Neutrophil (primary cell): ENCODE measurements around the gene KCTD21.

Experiments used
- H3K27ac ChIP-seq: fragments of 200-600 bp; sonication (generic); 2 replicates; pipeline ENCODE4 v1.5.1; 2016; ENCODE audit warnings: mild to moderate bottlenecking, moderate library complexity
- H3K27me3 ChIP-seq: fragments of 200-600 bp; sonication (generic); 2 replicates; pipeline ENCODE4 v1.6.0; 2016; ENCODE audit warnings: mild to moderate bottlenecking
- H3K36me3 ChIP-seq: fragments of 200-600 bp; sonication (generic); 2 replicates; pipeline ENCODE4 v1.5.1; 2017
- H3K4me1 ChIP-seq, 2 experiments: fragments of 200-600 bp in 1 of 2; sonication (generic) in 1 of 2; 1 replicate in 1 of 2; 2 replicates in 1 of 2; pipeline versions ENCODE4 v1.5.1 to v1.6.1; 2013 to 2016; ENCODE audit warnings: low read depth in 1 of 2, low read length in 1 of 2, mild to moderate bottlenecking in 1 of 2, moderate library complexity in 1 of 2; ENCODE audit not compliant: control insufficient read depth in 1 of 2, insufficient read depth in 1 of 2
- H3K4me3 ChIP-seq, 2 experiments: fragments of 200-600 bp in 1 of 2; sonication (generic) in 1 of 2; 1 replicate in 1 of 2; 2 replicates in 1 of 2; pipeline ENCODE4 v1.5.1; 2013 to 2016; ENCODE audit warnings: low read depth in 1 of 2, low read length in 1 of 2, mild to moderate bottlenecking in 1 of 2, moderate library complexity in 1 of 2
- H3K9me3 ChIP-seq: fragments of 200-600 bp; sonication (generic); 2 replicates; pipeline ENCODE4 v1.5.1; 2016
- TF ChIP-seq, protein P1 (sequence below): fragments of 200-600 bp; sonication (generic); IDR thresholded peaks from 2 replicates; pipeline ENCODE4 v1.5.1; 2016; ENCODE audit warnings: antibody characterized with exemption

Gene KCTD21

DNA sequence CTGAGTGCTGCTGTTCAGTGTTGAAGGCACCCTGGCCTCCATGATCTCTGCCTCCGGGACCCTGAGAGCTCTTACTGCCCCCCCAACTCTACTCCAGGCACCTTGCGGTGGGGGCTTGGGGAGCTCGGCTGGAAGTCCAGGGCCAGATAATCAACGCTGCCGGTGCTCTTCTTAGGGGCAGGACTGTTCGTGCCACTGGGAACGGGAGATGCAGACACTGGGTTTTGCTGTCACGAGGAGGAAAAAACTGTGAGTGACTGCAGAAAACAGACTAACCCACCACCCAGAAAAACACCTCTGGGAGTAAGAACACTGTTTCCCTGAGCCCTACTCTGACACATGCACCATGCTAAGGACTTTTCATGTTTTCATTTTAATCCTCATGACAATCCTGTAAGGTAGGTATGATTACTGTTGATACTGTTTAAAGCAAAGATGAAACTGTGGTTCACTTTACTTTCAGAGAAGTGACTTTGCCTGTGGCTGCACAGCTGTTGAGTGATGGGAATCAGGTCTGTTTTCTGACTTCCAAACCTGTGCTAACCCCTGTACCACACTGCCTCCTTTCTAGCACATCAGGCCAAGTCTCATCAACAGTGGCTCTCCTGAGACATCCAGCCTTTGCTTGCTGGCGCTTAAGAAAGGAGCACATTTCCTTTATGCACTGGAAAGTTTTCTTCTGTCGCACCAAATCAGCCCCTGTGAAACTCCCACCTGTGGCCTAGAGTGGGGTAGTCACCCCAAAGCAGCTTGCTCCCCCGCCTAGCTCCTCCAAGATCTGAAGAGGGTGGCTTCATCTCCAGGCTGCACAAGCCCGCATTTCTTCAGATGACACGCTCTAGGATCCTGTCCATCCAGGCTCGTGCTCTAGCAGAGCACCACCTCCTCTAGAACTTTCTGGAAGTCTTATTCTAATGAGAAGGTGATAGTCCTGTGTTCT, 32.1 kb upstream of the KCTD21 start:
- Histone ChIP-seq H3K9me3 (peaks cover 3% of the 10 kb centered on the region), H3K27ac (no peak overlapping the region), H3K36me3 (peaks cover 100% of the 10 kb centered on the region), H3K4me3 (no peak overlapping the region), H3K4me1 (no peaks in the 10 kb centered on the region), H3K27me3 (no peaks in the 10 kb centered on the region)
- TF ChIP-seq, protein P1, sequence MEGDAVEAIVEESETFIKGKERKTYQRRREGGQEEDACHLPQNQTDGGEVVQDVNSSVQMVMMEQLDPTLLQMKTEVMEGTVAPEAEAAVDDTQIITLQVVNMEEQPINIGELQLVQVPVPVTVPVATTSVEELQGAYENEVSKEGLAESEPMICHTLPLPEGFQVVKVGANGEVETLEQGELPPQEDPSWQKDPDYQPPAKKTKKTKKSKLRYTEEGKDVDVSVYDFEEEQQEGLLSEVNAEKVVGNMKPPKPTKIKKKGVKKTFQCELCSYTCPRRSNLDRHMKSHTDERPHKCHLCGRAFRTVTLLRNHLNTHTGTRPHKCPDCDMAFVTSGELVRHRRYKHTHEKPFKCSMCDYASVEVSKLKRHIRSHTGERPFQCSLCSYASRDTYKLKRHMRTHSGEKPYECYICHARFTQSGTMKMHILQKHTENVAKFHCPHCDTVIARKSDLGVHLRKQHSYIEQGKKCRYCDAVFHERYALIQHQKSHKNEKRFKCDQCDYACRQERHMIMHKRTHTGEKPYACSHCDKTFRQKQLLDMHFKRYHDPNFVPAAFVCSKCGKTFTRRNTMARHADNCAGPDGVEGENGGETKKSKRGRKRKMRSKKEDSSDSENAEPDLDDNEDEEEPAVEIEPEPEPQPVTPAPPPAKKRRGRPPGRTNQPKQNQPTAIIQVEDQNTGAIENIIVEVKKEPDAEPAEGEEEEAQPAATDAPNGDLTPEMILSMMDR, result no peak

DNA sequence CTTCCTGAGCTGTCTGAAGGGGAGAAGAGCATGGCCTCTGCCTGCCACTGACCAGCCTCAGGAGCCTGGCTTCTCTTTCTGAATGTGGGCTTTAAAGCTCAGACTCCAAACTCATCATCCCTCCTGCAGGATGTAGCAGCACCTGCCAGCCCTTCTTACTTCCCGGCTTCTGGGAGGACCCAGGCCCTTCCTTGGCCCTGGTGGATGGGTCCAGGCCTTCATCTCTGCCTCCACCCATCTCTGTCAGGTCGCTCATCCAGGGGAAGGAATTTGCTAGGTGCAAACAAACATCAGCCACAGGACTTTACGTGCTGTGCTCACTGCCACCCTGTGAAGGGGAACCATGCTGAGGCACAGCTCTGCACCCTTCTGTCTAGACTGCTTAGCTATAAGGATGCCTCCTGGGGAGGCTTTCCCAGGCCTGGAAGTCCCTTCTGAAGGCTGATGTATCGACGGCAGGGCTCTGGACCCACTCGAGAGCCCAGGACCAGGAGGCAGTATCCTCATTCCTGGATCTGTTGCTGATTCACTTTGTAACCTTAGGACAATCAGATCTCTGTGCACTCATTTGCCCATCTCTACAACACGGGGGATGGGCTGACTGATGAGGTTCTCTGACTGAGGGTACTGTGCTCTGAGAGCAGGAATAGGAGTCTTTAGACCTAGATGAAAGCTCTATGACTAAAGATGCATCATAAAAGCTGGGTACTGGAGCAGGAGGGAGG, 31.2 kb upstream of the KCTD21 start:
- Histone ChIP-seq H3K36me3 (peaks cover 100% of the 10 kb centered on the region), H3K9me3 (peaks cover 3% of the 10 kb centered on the region), H3K4me1 (no peaks in the 10 kb centered on the region), H3K4me3 (no peak overlapping the region), H3K27ac (no peak overlapping the region), H3K27me3 (no peaks in the 10 kb centered on the region)
- TF ChIP-seq, protein P1, result no peak

DNA sequence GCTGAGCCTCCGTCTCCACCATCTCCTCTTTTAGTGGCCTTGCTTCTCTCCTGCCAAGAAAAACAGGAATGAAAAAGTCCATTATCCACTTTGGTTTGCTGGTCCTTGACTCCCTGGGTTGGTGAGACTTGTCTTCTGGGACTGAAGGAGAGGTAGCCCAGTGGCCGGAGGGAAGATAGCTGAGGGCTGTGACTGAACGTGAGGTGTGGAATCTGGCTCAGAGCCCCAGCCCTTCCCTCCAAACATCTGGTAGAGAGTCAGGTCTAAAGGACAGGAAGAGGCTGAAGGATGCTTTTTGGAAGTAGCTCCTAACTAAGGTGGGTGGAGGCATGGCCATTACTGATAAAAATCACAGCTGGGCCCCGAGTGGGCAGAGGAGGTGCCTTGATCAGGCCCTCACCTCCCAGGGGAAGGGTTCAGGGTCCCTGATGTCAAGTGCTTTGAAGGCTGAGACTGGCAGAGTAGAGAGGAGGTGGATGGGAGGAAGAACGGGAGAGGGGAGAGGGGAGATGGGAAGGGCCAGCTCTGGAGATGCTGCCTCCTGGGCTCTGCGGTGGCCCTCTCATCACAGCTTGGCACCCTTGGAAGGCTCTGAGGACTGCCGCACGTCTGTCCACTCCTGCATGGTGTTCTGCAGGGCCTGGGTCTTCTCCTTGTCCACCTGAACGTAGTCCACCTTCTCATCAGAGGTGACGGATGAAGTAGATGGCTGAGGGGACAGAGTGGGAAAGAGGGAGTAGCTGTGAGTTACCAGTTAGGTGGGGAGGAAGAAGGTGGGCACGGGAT, 30.5 kb upstream of the KCTD21 start:
- TF ChIP-seq, protein P1, result no peak

DNA sequence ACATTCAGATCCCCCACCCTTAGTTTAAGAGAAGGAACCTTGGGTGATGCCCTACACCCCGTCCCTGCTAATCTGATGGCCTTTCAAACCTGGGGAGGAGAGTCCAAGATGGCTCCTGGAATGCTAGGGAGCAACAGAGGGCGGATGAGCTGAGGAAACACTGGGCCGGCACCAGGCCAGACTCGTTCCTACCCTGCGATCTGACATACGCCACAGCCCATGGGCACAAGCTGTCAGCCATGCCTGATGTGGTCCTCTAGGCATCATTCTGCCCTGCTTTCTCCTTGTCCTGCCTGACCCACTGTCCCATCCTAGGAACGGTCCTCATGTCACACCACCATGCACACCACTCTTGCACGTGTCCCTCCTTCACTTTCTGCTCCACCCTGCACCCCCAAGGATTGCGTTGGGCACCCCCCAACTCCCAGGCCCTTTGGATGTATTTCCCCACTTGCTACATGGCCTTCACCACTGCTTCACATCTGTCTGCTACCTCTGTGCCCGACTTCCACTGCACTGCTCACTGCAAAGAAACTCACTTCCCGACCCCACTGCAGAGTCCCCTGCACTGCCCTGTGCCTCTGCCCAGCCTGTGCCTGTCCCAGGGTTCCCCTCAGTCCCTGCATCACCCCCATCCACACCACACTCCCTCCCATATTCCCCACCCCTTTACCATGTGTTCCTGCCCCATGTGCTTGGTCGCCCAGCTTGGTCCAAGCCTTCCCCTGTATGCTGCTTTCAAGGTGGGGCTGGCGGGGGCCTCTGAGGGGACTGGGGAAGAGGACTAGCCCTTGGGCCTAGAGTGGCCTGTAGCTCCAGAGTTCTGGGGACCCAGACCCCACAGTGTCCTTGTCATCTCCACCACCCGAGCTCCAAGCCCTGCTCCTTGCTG, 29.5 kb upstream of the KCTD21 start:
- TF ChIP-seq, protein P1, result no peak
- Histone ChIP-seq H3K4me1 (no peaks in the 10 kb centered on the region), H3K27ac (no peak overlapping the region), H3K36me3 (peaks cover 98% of the 10 kb centered on the region), H3K9me3 (no peaks in the 10 kb centered on the region), H3K27me3 (no peaks in the 10 kb centered on the region), H3K4me3 (no peak overlapping the region)

More for the DNA sequence above, 30.5 kb upstream of the KCTD21 start:
- peaks cover 99% of the 10 kb centered on the region for H3K36me3 ChIP-seq
- H3K27ac ChIP-seq, result no peak overlapping the region
- no peaks in the 10 kb centered on the region for H3K9me3 ChIP-seq
- H3K27me3 ChIP-seq, result no peaks in the 10 kb centered on the region
- no peaks in the 10 kb centered on the region for H3K4me1 ChIP-seq
- no peak overlapping the region for H3K4me3 ChIP-seq
